ENCODE measurements around the gene LGALS16. TPM values are rescaled to one million over a fixed set of nuclear protein-coding genes. Genes with fewer than 3 reads are reported as not detected.
"Not testable (repeated sequence)": the region's sequence is repeated elsewhere in the genome, so short reads cannot be mapped to it uniquely, and the experiment has no call there.

The LGALS16 gene, protein sequence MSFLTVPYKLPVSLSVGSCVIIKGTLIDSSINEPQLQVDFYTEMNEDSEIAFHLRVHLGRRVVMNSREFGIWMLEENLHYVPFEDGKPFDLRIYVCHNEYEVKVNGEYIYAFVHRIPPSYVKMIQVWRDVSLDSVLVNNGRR
- total RNA-seq (2012; rRNA removed) = not detected in 2 replicates

DNA sequence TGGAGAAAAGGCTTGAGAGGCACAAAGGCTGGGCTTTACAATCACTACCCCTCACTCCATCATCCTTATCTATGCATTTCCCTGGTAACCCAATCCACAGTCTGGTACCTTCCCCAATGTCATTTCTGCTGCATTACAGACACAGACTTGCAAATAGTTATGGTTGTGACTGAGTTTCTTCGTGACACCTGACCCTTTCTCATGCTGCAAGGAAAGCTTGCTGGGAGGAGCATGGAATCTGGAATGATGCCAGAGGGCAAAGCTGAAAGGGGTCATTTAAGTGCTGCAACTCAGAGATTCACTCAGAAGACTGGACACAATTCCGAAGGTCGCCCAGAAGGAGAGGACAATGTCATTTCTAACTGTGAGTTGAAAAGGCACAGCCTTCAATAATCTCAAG, at the start of gene LGALS16:
TSS of gene LGALS16 (plus strand) at position 301 of the 400 bp plus-strand sequence. CDS start at position 350, 49 bp downstream.
- H3K9me3 ChIP-seq (replicated peaks; ENCODE audit: low read length) = no peaks in the 10 kb centered on the region
- no peaks in the 10 kb centered on the region for H3K36me3 ChIP-seq (ENCODE audit: insufficient read depth, low read length)
- no peaks in the 10 kb centered on the region for H3K27me3 ChIP-seq (ENCODE audit: control insufficient read depth, insufficient read depth, low read length)
- H3K4me3 ChIP-seq (ENCODE audit: low read length) = no peak within 1 kb of the TSS
- no peak within 1 kb of the TSS for H3K4me2 ChIP-seq (ENCODE audit: low read length)
- no peak within 1 kb of the TSS for H3K9ac ChIP-seq (ENCODE audit: low read depth, low read length)
- no peaks in the 10 kb centered on the region for H3K4me1 ChIP-seq (ENCODE audit: control insufficient read depth, insufficient read depth, low read length)

DNA sequence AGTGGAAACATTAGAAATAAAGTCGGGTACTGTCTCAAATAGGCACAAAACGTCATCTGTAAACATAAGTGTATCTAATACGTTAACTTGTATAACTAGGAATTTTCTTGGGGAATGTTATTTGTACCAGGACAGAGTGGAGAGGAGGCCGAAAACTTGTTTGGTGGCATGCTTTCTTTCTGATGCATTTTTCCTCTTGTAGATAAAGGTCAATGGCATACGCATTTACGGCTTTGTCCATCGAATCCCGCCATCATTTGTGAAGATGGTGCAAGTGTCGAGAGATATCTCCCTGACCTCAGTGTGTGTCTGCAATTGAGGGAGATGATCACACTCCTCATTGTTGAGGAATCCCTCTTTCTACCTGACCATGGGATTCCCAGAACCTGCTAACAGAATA, 48.7 kb upstream of the LGALS16 start:
- no peak overlapping the region for H3K9ac ChIP-seq (ENCODE audit: low read depth, low read length)
- H3K4me3 ChIP-seq (ENCODE audit: low read length) = no peak overlapping the region
- H3K4me1 ChIP-seq (ENCODE audit: control insufficient read depth, insufficient read depth, low read length) = no peaks in the 10 kb centered on the region
- H3K36me3 ChIP-seq (ENCODE audit: insufficient read depth, low read length) = no peaks in the 10 kb centered on the region
- no peak overlapping the region for H3K4me2 ChIP-seq (ENCODE audit: low read length)
- no peaks in the 10 kb centered on the region for H3K9me3 ChIP-seq (replicated peaks; ENCODE audit: low read length)
- no peaks in the 10 kb centered on the region for H3K27me3 ChIP-seq (ENCODE audit: control insufficient read depth, insufficient read depth, low read length)

DNA sequence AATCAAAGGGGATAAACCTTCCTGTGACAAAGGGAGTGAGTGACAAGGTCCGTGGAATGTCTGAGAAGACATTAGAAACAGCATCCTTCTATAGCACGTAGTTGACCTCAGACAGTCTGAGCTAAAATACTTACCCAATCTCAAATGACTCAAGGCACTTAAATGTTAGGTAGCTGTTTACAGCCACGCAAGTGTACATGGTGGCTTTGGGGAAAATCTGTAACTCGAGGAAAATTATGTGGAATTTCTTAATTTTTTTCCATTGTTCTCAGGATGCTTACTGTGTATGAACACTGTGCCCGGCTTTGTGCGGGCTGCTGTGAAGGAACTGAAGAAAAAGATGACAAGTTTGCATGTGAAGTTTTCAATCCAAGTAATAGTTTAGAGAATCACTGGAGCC, 48.2 kb upstream of the LGALS16 start:
- H3K4me1 ChIP-seq (ENCODE audit: control insufficient read depth, insufficient read depth, low read length) = no peaks in the 10 kb centered on the region
- no peaks in the 10 kb centered on the region for H3K27me3 ChIP-seq (ENCODE audit: control insufficient read depth, insufficient read depth, low read length)
- no peak overlapping the region for H3K9ac ChIP-seq (ENCODE audit: low read depth, low read length)
- no peaks in the 10 kb centered on the region for H3K36me3 ChIP-seq (ENCODE audit: insufficient read depth, low read length)
- H3K4me2 ChIP-seq (ENCODE audit: low read length) = no peak overlapping the region
- no peaks in the 10 kb centered on the region for H3K9me3 ChIP-seq (replicated peaks; ENCODE audit: low read length)
- H3K4me3 ChIP-seq (ENCODE audit: low read length) = no peak overlapping the region

DNA sequence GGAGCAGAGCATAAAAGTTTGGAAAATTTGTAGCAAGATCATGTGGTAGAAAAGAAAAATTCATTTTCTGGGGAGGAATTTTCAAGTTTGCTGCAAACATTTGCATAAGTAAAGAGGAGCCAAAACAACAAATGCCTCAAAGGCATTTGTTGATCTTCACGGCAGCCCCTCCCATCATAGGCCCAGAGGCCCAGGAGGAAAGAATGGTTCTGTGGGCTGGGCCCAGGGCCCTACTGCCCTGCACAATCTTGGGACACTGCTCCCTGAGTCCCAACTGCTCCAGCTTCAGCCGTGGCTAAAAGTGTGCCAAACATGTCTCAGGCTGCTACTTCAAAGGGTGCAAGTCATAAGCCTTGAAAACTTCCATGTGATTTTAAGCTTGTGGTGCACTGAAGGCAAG, 42.1 kb upstream of the LGALS16 start:
- H3K36me3 ChIP-seq (ENCODE audit: insufficient read depth, low read length) = no peaks in the 10 kb centered on the region
- no peaks in the 10 kb centered on the region for H3K27me3 ChIP-seq (ENCODE audit: control insufficient read depth, insufficient read depth, low read length)
- H3K4me3 ChIP-seq (ENCODE audit: low read length) = no peak overlapping the region
- H3K4me2 ChIP-seq (ENCODE audit: low read length) = no peak overlapping the region
- no peaks in the 10 kb centered on the region for H3K4me1 ChIP-seq (ENCODE audit: control insufficient read depth, insufficient read depth, low read length)
- H3K9ac ChIP-seq (ENCODE audit: low read depth, low read length) = no peak overlapping the region
- no peaks in the 10 kb centered on the region for H3K9me3 ChIP-seq (replicated peaks; ENCODE audit: low read length)

DNA sequence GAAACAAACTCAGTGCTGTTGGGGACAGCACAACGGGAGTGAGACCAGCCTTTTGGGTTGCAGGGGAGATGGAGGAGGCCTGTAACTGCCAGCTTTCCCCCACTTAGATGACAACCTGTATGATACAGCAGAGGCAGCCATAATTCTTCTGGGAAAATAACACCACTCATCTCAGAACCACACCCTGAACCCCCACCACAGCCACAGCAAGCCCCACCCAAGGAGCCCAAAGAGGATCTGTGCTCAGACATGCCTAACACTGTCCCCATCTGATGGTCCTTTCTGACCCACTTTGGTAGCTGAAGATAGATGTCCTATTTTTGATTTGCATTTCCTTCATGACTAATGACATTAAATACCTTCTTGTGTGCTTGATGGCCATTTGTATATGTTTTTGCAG, 38.0 kb upstream of the LGALS16 start:
- H3K9ac ChIP-seq (ENCODE audit: low read depth, low read length) = no peak overlapping the region
- no peaks in the 10 kb centered on the region for H3K36me3 ChIP-seq (ENCODE audit: insufficient read depth, low read length)
- no peak overlapping the region for H3K4me3 ChIP-seq (ENCODE audit: low read length)
- H3K4me2 ChIP-seq (ENCODE audit: low read length) = no peak overlapping the region
- no peaks in the 10 kb centered on the region for H3K27me3 ChIP-seq (ENCODE audit: control insufficient read depth, insufficient read depth, low read length)
- no peaks in the 10 kb centered on the region for H3K4me1 ChIP-seq (ENCODE audit: control insufficient read depth, insufficient read depth, low read length)
- H3K9me3 ChIP-seq (replicated peaks; ENCODE audit: low read length) = no peaks in the 10 kb centered on the region

DNA sequence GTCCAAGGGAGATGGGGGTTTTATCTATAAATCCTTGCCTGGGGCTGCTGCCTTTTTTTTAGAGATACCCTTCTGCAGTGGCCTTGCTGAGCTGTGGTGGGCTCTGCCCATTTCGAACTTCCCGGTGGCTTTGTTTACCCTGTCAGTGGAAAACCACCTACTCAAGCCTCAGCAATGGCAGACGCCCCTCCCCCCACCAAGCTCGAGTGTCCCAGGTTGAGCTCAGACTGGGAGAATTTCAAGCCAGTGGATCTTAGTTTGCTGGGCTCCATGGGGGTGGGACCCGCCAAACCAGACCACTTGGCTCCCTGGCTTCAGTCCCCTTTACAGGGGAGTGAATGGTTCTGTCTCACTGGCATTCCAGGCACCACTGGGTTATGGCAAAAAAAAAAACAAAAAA, 31.8 kb upstream of the LGALS16 start:
- Histone ChIP-seq H3K27me3 (ENCODE audit: control insufficient read depth, insufficient read depth, low read length) (no peaks in the 10 kb centered on the region), H3K4me3 (ENCODE audit: low read length) (no peak overlapping the region), H3K9me3 (replicated peaks; ENCODE audit: low read length) (no peaks in the 10 kb centered on the region), H3K36me3 (ENCODE audit: insufficient read depth, low read length) (no peaks in the 10 kb centered on the region), H3K4me2 (ENCODE audit: low read length) (no peak overlapping the region), H3K4me1 (ENCODE audit: control insufficient read depth, insufficient read depth, low read length) (no peaks in the 10 kb centered on the region), H3K9ac (ENCODE audit: low read depth, low read length) (no peak overlapping the region)

DNA sequence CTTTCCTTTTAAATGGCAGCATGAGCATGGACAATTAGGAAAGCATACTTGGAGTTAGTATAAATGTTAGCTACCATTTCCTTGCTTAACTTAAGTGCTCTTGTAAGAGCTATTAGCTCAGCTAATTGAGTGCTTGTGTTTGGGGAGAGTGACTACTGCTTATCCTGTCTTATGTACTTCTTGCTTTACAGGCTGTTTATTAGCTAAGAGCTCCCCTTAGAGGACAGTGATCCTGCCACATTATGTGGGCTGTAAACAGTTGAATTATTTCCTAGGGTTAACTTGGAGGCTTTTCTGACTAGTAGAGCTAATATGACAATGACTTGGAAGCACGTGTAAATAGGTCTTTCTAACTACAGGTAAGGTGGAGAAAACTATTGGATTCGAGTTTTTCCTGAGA, 28.1 kb upstream of the LGALS16 start:
- not testable (repeated sequence) for H3K27me3 ChIP-seq (ENCODE audit: control insufficient read depth, insufficient read depth, low read length); H3K9me3 ChIP-seq (replicated peaks; ENCODE audit: low read length); H3K36me3 ChIP-seq (ENCODE audit: insufficient read depth, low read length); H3K4me3 ChIP-seq (ENCODE audit: low read length); H3K9ac ChIP-seq (ENCODE audit: low read depth, low read length); H3K4me1 ChIP-seq (ENCODE audit: control insufficient read depth, insufficient read depth, low read length); H3K4me2 ChIP-seq (ENCODE audit: low read length)

DNA sequence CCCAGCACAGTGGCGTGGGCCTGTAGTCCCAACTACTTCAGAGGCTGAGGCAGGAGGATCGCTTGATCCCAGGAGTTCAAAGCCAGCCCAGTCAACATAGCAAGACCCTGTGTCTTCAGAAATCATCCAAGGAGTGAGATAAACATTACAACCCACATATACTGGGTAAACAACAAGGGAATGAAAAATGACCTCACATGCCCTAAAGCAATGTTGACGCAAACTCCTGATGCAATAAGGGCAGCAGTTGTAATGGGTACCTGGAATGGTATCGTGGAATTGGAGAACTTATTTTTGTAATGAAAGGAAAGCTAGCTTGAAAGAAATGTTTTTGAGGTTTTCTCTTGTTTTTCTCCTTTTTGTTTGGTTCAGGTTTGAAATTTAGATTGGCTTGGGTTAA, 24.5 kb upstream of the LGALS16 start:
- Histone ChIP-seq H3K4me3 (ENCODE audit: low read length) (no peak overlapping the region), H3K4me2 (ENCODE audit: low read length) (no peak overlapping the region), H3K36me3 (ENCODE audit: insufficient read depth, low read length) (no peaks in the 10 kb centered on the region), H3K9ac (ENCODE audit: low read depth, low read length) (no peak overlapping the region), H3K9me3 (replicated peaks; ENCODE audit: low read length) (no peaks in the 10 kb centered on the region), H3K4me1 (ENCODE audit: control insufficient read depth, insufficient read depth, low read length) (no peaks in the 10 kb centered on the region), H3K27me3 (ENCODE audit: control insufficient read depth, insufficient read depth, low read length) (no peaks in the 10 kb centered on the region)

DNA sequence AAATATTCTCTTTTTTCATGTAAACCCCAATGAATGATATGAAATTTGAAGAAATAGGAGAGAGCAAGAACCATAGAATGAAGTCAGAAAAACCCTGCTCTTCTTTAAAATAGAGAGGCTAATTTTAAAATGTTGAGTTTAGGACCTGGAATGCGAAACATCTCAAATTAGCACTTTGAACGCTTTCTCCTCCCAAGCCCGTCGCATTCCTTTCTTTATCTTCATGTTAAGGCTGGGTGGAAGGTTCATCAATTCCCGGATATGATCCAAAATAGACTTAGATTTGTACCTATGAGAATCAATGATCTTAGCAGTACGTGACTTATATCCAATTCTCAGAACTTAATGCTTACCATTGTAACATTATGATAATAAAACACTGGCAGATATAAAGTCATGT, 24.1 kb upstream of the LGALS16 start:
- H3K9me3 ChIP-seq (replicated peaks; ENCODE audit: low read length) = no peaks in the 10 kb centered on the region
- no peak overlapping the region for H3K9ac ChIP-seq (ENCODE audit: low read depth, low read length)
- H3K4me2 ChIP-seq (ENCODE audit: low read length) = no peak overlapping the region
- no peak overlapping the region for H3K4me3 ChIP-seq (ENCODE audit: low read length)
- H3K36me3 ChIP-seq (ENCODE audit: insufficient read depth, low read length) = no peaks in the 10 kb centered on the region
- H3K27me3 ChIP-seq (ENCODE audit: control insufficient read depth, insufficient read depth, low read length) = no peaks in the 10 kb centered on the region
- H3K4me1 ChIP-seq (ENCODE audit: control insufficient read depth, insufficient read depth, low read length) = no peaks in the 10 kb centered on the region

DNA sequence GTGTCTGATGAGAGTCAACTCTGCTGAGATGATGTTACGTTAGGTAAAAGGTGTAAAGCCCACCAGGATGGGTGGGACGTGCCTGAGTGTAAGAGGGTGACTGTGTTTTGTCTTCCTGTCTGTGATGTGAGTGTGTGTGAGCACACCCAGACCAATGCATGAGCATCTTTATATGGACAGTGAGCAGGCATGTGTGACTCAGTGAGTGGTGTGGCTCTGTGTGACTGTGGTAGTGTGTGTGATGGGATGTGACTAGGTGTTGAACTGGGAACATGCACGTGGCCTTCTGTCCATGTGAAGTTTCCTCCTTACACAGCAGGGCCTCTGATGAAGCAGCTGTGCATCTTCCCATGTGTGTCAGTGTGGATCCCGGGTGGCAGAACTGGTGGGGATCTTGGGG, 17.8 kb upstream of the LGALS16 start:
- no peak overlapping the region for H3K4me3 ChIP-seq (ENCODE audit: low read length)
- no peaks in the 10 kb centered on the region for H3K9me3 ChIP-seq (replicated peaks; ENCODE audit: low read length)
- no peaks in the 10 kb centered on the region for H3K4me1 ChIP-seq (ENCODE audit: control insufficient read depth, insufficient read depth, low read length)
- H3K9ac ChIP-seq (ENCODE audit: low read depth, low read length) = no peak overlapping the region
- no peaks in the 10 kb centered on the region for H3K27me3 ChIP-seq (ENCODE audit: control insufficient read depth, insufficient read depth, low read length)
- no peaks in the 10 kb centered on the region for H3K36me3 ChIP-seq (ENCODE audit: insufficient read depth, low read length)
- H3K4me2 ChIP-seq (ENCODE audit: low read length) = no peak overlapping the region

DNA sequence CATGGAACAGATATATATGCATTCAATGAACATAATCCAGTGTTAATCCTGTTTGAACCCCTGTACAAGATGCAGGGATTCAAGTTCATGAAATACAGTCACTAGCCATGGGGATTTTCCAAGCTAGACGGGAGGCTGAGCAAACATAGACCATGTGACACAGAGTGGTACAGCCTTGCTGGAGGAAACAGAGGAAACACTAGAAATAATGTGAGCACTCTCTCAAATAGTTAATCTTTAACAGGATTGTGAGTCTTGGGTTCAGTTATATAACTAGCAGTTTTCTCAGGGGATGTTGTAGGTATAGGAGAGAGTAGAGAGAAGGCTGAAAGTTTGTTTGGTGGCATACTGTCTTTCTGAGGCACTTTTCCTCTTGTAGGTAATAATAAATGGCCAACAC, 13.9 kb upstream of the LGALS16 start:
- no peak overlapping the region for H3K9ac ChIP-seq (ENCODE audit: low read depth, low read length)
- H3K4me3 ChIP-seq (ENCODE audit: low read length) = no peak overlapping the region
- no peaks in the 10 kb centered on the region for H3K4me1 ChIP-seq (ENCODE audit: control insufficient read depth, insufficient read depth, low read length)
- H3K9me3 ChIP-seq (replicated peaks; ENCODE audit: low read length) = no peaks in the 10 kb centered on the region
- no peaks in the 10 kb centered on the region for H3K36me3 ChIP-seq (ENCODE audit: insufficient read depth, low read length)
- H3K27me3 ChIP-seq (ENCODE audit: control insufficient read depth, insufficient read depth, low read length) = no peaks in the 10 kb centered on the region
- no peak overlapping the region for H3K4me2 ChIP-seq (ENCODE audit: low read length)

DNA sequence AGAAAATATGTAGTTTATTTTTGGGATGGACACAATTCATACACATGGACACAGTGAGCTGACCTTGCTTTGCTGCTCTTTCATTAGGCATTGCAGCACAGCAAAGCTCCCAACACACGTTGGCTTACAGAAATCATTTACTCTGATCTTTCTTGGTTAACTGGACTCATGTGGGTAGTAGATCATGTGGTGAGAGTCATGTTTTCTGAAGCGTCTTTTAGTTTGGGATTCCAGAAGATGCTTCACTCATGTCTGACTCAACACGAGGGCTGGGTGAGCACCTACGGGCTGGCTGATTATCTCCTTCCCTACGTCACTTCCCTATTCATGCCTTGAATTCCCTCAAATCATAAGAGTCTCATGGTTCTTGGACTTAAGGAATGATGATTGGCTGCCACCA, 12.1 kb upstream of the LGALS16 start:
- Histone ChIP-seq H3K36me3 (ENCODE audit: insufficient read depth, low read length) (no peaks in the 10 kb centered on the region), H3K9ac (ENCODE audit: low read depth, low read length) (no peak overlapping the region), H3K27me3 (ENCODE audit: control insufficient read depth, insufficient read depth, low read length) (no peaks in the 10 kb centered on the region), H3K9me3 (replicated peaks; ENCODE audit: low read length) (no peaks in the 10 kb centered on the region), H3K4me1 (ENCODE audit: control insufficient read depth, insufficient read depth, low read length) (no peaks in the 10 kb centered on the region), H3K4me2 (ENCODE audit: low read length) (no peak overlapping the region), H3K4me3 (ENCODE audit: low read length) (no peak overlapping the region)

Measured in skeletal muscle satellite cell (primary cell).